Muscle of leg (tissue), 11 donors: ENCODE measurements around the gene GORAB. TPM values are rescaled to one million over a fixed set of nuclear protein-coding genes. Genes with fewer than 3 reads are reported as not detected.
A peak's percentile ranks its signal among the peaks of the same experiment; 100 is the strongest.

Experiments
- DNase-seq: peaks from one replicate; pipeline ENCODE4 v3.0.0; 2013
- H3K27ac ChIP-seq: one replicate; pipeline ENCODE4 v1.5.1; 2013; ENCODE audit warnings: mild to moderate bottlenecking, low read length, control low read depth
- H3K27me3 ChIP-seq: one replicate; pipeline ENCODE4 v1.6.1; 2013; ENCODE audit warnings: low read length; ENCODE audit not compliant: control insufficient read depth, insufficient read depth
- H3K36me3 ChIP-seq: one replicate; pipeline ENCODE4 v1.6.1; 2013; ENCODE audit warnings: low read length; ENCODE audit not compliant: control insufficient read depth, insufficient read depth
- H3K4me1 ChIP-seq: one replicate; pipeline ENCODE4 v1.6.1; 2013; ENCODE audit warnings: low read length; ENCODE audit not compliant: control insufficient read depth, insufficient read depth
- H3K4me3 ChIP-seq: one replicate; pipeline ENCODE4 v1.5.1; 2013; ENCODE audit warnings: low read length, control low read depth
- H3K9me3 ChIP-seq: replicated peaks from 2 replicates; pipeline ENCODE4 v1.6.1; 2013; ENCODE audit warnings: low read depth, low read length; ENCODE audit not compliant: control insufficient read depth
- WGBS: methylation state at CpG from one replicate; pipeline ENCODE4 v1.1.5; 2013; ENCODE audit warnings: missing lambda C conversion rate; ENCODE audit not compliant: insufficient coverage; 5-methylcytosine and 5-hydroxymethylcytosine counted together
- polyA plus RNA-seq, 8 donors: library from polyadenylated mRNA; unstranded; fragments of 120-200 nt; gene quantifications; one replicate each; pipeline versions ENCODE4 v1.2.1 to v1.2.3, GENCODE V29; 2013; ENCODE audit warnings: inconsistent platforms in 1 of 8, low replicate concordance in 1 of 8; ENCODE audit not compliant: insufficient read length in 8 of 8, insufficient read depth in 1 of 8
- total RNA-seq: library from RNA; stranded (reverse); fragments of 120-200 nt; gene quantifications from one replicate; pipeline ENCODE4 v1.2.4, GENCODE V29; 2013

GORAB gene
- total and polyA plus RNA-seq, 9 donors = 11.5 to 19.7 (median 15.0) TPM

GRCh38 chr1:170511038-170511437 lies 20.9 kb upstream of the GORAB start:
- H3K27me3 ChIP-seq = no peaks in the 10 kb centered on the region
- no peaks in the 10 kb centered on the region for H3K36me3 ChIP-seq
- H3K9me3 ChIP-seq = no peaks in the 10 kb centered on the region
- DNase-seq = no peak
- no peaks in the 10 kb centered on the region for H3K4me1 ChIP-seq
- WGBS = 43% methylated on average over 4 of the region's 5 CpGs
- no peak overlapping the region for H3K27ac ChIP-seq
- H3K4me3 ChIP-seq = no peak overlapping the region

GRCh38 chr1:170513138-170513537 lies 18.8 kb upstream of the GORAB start:
- no peaks in the 10 kb centered on the region for H3K27me3 ChIP-seq
- H3K4me3 ChIP-seq = no peak overlapping the region
- H3K9me3 ChIP-seq = no peaks in the 10 kb centered on the region
- no peak overlapping the region for H3K27ac ChIP-seq
- no peaks in the 10 kb centered on the region for H3K4me1 ChIP-seq
- DNase-seq = no peak
- H3K36me3 ChIP-seq = no peaks in the 10 kb centered on the region
- WGBS = no CpG with 5 or more reads among the region's 1 CpG

GRCh38 chr1:170518185-170518834 lies 13.7 kb upstream of the GORAB start:
- WGBS = 89% methylated on average over 1 of the region's 4 CpGs
- H3K36me3 ChIP-seq = no peaks in the 10 kb centered on the region
- H3K27me3 ChIP-seq = no peaks in the 10 kb centered on the region
- H3K4me1 ChIP-seq = no peaks in the 10 kb centered on the region
- H3K27ac ChIP-seq = no peak overlapping the region
- H3K9me3 ChIP-seq = no peaks in the 10 kb centered on the region
- no peak for DNase-seq
- no peak overlapping the region for H3K4me3 ChIP-seq

- Histone ChIP-seq H3K27ac (no peak overlapping the region), H3K9me3 (no peaks in the 10 kb centered on the region), H3K36me3 (no peaks in the 10 kb centered on the region), H3K27me3 (no peaks in the 10 kb centered on the region), H3K4me3 (no peak overlapping the region), H3K4me1 (no peaks in the 10 kb centered on the region)
- no peak for DNase-seq
- no CpG with 5 or more reads among the region's 3 CpGs for WGBS
Measured at GRCh38 chr1:170518965-170519364, 13.0 kb upstream of the GORAB start.

GRCh38 chr1:170520601-170521000 lies 11.4 kb upstream of the GORAB start:
- Histone ChIP-seq H3K27me3 (no peaks in the 10 kb centered on the region), H3K4me3 (no peak overlapping the region), H3K4me1 (no peaks in the 10 kb centered on the region), H3K36me3 (no peaks in the 10 kb centered on the region), H3K9me3 (no peaks in the 10 kb centered on the region), H3K27ac (no peak overlapping the region)
- no peak for DNase-seq

GRCh38 chr1:170521818-170522217 lies 10.1 kb upstream of the GORAB start:
- Histone ChIP-seq H3K9me3 (no peaks in the 10 kb centered on the region), H3K27ac (no peak overlapping the region), H3K4me3 (no peak overlapping the region), H3K4me1 (no peaks in the 10 kb centered on the region), H3K36me3 (no peaks in the 10 kb centered on the region), H3K27me3 (no peaks in the 10 kb centered on the region)
- DNase-seq = no peak

GRCh38 chr1:170530972-170531757 lies 801 bp upstream of the GORAB start:
- peaks cover 3% of the 10 kb centered on the region for H3K27me3 ChIP-seq
- H3K36me3 ChIP-seq = no peaks in the 10 kb centered on the region
- no peaks in the 10 kb centered on the region for H3K9me3 ChIP-seq
- peak overlapping the region; percentile 87 for H3K4me3 ChIP-seq
- peak overlapping the region; percentile 100 for H3K27ac ChIP-seq
- peaks cover 9% of the 10 kb centered on the region for H3K4me1 ChIP-seq
- 10% methylated on average over 23 of the region's 29 CpGs for WGBS
- peak; percentile 48 for DNase-seq

GRCh38 chr1:170533298-170533697 lies 1.3 kb downstream of the GORAB start:
- WGBS = no CpG with 5 or more reads among the region's 3 CpGs
- Histone ChIP-seq H3K27ac (peak overlapping the region; percentile 100), H3K9me3 (no peaks in the 10 kb centered on the region), H3K27me3 (peaks cover 3% of the 10 kb centered on the region), H3K36me3 (no peaks in the 10 kb centered on the region), H3K4me1 (peaks cover 9% of the 10 kb centered on the region), H3K4me3 (peak overlapping the region; percentile 87)
- DNase-seq = no peak

GRCh38 chr1:170534626-170535147 lies 2.7 kb downstream of the GORAB start:
- Histone ChIP-seq H3K4me3 (no peak overlapping the region), H3K27ac (no peak overlapping the region), H3K9me3 (no peaks in the 10 kb centered on the region), H3K4me1 (peaks cover 9% of the 10 kb centered on the region), H3K27me3 (no peaks in the 10 kb centered on the region), H3K36me3 (peaks cover 3% of the 10 kb centered on the region)
- WGBS = no CpG with 5 or more reads among the region's 6 CpGs
- DNase-seq = no peak

GRCh38 chr1:170535418-170535817 lies 3.5 kb downstream of the GORAB start:
- no peaks in the 10 kb centered on the region for H3K9me3 ChIP-seq
- DNase-seq = no peak
- no peaks in the 10 kb centered on the region for H3K27me3 ChIP-seq
- 95% methylated on average over 2 of the region's 2 CpGs for WGBS
- no peak overlapping the region for H3K4me3 ChIP-seq
- peaks cover 9% of the 10 kb centered on the region for H3K4me1 ChIP-seq
- H3K36me3 ChIP-seq = peaks cover 6% of the 10 kb centered on the region
- no peak overlapping the region for H3K27ac ChIP-seq
